Fibroblast of lung (primary cell): ENCODE data around the gene MEIS2.

Experiments
- EZH2 ChIP-seq: IDR thresholded peaks from 2 replicates; pipeline ENCODE4 v1.5.1; 2012; ENCODE audit warnings: low read length, control low read depth, mild to moderate bottlenecking; ENCODE audit errors: missing control alignments
- TF ChIP-seq, protein P1 (sequence below), 2 donors: IDR thresholded peaks in 1 of 2; conservative IDR thresholded peaks in 1 of 2; 1 replicate in 1 of 2; 2 replicates in 1 of 2; pipeline ENCODE4 v1.5.1; 2011 to 2012; ENCODE audit warnings: low read length in 2 of 2, control low read depth in 1 of 2, inconsistent platforms in 1 of 2, low read depth in 1 of 2, mild to moderate bottlenecking in 1 of 2

- TF ChIP-seq, protein P1, sequence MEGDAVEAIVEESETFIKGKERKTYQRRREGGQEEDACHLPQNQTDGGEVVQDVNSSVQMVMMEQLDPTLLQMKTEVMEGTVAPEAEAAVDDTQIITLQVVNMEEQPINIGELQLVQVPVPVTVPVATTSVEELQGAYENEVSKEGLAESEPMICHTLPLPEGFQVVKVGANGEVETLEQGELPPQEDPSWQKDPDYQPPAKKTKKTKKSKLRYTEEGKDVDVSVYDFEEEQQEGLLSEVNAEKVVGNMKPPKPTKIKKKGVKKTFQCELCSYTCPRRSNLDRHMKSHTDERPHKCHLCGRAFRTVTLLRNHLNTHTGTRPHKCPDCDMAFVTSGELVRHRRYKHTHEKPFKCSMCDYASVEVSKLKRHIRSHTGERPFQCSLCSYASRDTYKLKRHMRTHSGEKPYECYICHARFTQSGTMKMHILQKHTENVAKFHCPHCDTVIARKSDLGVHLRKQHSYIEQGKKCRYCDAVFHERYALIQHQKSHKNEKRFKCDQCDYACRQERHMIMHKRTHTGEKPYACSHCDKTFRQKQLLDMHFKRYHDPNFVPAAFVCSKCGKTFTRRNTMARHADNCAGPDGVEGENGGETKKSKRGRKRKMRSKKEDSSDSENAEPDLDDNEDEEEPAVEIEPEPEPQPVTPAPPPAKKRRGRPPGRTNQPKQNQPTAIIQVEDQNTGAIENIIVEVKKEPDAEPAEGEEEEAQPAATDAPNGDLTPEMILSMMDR (conservative IDR thresholded peaks at IDR 0.05 in 1 of 2, IDR thresholded peaks at IDR 0.05 in 1 of 2; ENCODE audit: low read depth in 1 of 2, low read length in 2 of 2), result no peak
- no peak for TF ChIP-seq EZH2
These were observed 98.2 kb downstream of the MEIS2 start for GRCh38 chr15:37002041-37002672.
